SK-N-SH (cell line): ENCODE results near the gene CLASP1. TPM values are rescaled to one million over a fixed set of nuclear protein-coding genes. Genes with fewer than 3 reads are reported as not detected.

Experiments
- CTCF ChIA-PET: fragments of 300-600, 350-600 bp; formaldehyde crosslinking; extraction: SDS; loops from one replicate; lab custom pipeline; 2021; lab: Yijun Ruan, JAX
- POLR2A ChIA-PET: fragments of 350-600 bp; sonication (Branson Sonifier 250); formaldehyde crosslinking; extraction: SDS; loops from one replicate; lab custom pipeline; 2020; ENCODE audit warnings: antibody characterized with exemption, inconsistent platforms; lab: Yijun Ruan, JAX
- DNase-seq: peaks from one replicate; pipeline ENCODE4 v3.0.0; 2012
- H2AFZ ChIP-seq: fragments of 200-600 bp; sonication (generic); 2 replicates; pipeline ENCODE4 v1.8.1; 2016; ENCODE audit warnings: antibody characterized with exemption, mild to moderate bottlenecking, low read depth
- H3F3A ChIP-seq: fragments of 200-600 bp; sonication (generic); replicated peaks from 2 replicates; pipeline ENCODE3; 2016; ENCODE audit warnings: antibody characterized with exemption, mild to moderate bottlenecking; ENCODE audit not compliant: insufficient read depth
- H3K27ac ChIP-seq, 2 experiments: fragments of 200-500 bp in 1 of 2; fragments of 200-600 bp in 1 of 2; sonication (Bioruptor generic) in 1 of 2; sonication (generic), shearing (Covaris generic) in 1 of 2; 2 replicates each; pipeline versions ENCODE4 v1.5.1 to v1.6.1; 2014 to 2016; ENCODE audit warnings: low read depth in 2 of 2, inconsistent platforms in 1 of 2, low read length in 1 of 2, mild to moderate bottlenecking in 1 of 2, mixed read lengths in 1 of 2
- H3K27me3 ChIP-seq: fragments of 200-600 bp; sonication (generic), shearing (Covaris generic); 2 replicates; pipeline ENCODE4 v1.6.1; 2016; ENCODE audit warnings: mixed run types; ENCODE audit not compliant: insufficient read depth
- H3K36me3 ChIP-seq, 2 experiments: fragments of 200-500 bp in 1 of 2; fragments of 200-600 bp in 1 of 2; sonication (Bioruptor generic) in 1 of 2; sonication (generic) in 1 of 2; replicated peaks in 1 of 2; 2 replicates each; pipeline versions ENCODE3 to v1.5.1; 2014 to 2016; ENCODE audit warnings: low read length in 1 of 2, mild to moderate bottlenecking in 1 of 2; ENCODE audit not compliant: insufficient read depth in 2 of 2, control insufficient read depth in 1 of 2
- H3K4me1 ChIP-seq, 2 experiments: fragments of 200-500 bp in 1 of 2; fragments of 200-600 bp in 1 of 2; sonication (Bioruptor generic) in 1 of 2; sonication (generic), shearing (Covaris generic) in 1 of 2; 2 replicates each; pipeline versions ENCODE4 v1.5.1 to v1.6.1; 2014 to 2016; ENCODE audit warnings: low read depth in 1 of 2, low read length in 1 of 2, mixed run types in 1 of 2; ENCODE audit not compliant: insufficient read depth in 2 of 2, control insufficient read depth in 1 of 2
- H3K4me2 ChIP-seq: fragments of 200-600 bp; sonication (generic), shearing (Covaris generic); 2 replicates; pipeline ENCODE4 v1.6.1; 2017; ENCODE audit warnings: mixed run types
- H3K4me3 ChIP-seq, 2 experiments: fragments of 200-500 bp in 1 of 2; fragments of 200-600 bp in 1 of 2; sonication (Bioruptor generic) in 1 of 2; sonication (generic), shearing (Covaris generic) in 1 of 2; 2 replicates each; pipeline versions ENCODE4 v1.5.1 to v1.8.1; 2014 to 2016; ENCODE audit warnings: low read depth in 2 of 2, inconsistent platforms in 1 of 2, low read length in 1 of 2, mild to moderate bottlenecking in 1 of 2, mixed read lengths in 1 of 2, moderate library complexity in 1 of 2
- H3K79me2 ChIP-seq: fragments of 200-600 bp; sonication (generic); 2 replicates; pipeline ENCODE4 v1.8.1; 2017; ENCODE audit warnings: mild to moderate bottlenecking; ENCODE audit not compliant: insufficient read depth
- H3K9ac ChIP-seq: fragments of 200-600 bp; sonication (generic); 2 replicates; pipeline ENCODE4 v1.6.1; 2017; ENCODE audit warnings: mixed run types
- H3K9me2 ChIP-seq: fragments of 200-600 bp; sonication (generic); 2 replicates; pipeline ENCODE4 v1.6.1; 2017; ENCODE audit warnings: mixed run types
- H3K9me3 ChIP-seq: fragments of 200-600 bp; sonication (generic); 2 replicates; pipeline ENCODE4 v1.6.1; 2017; ENCODE audit warnings: mixed run types, mild to moderate bottlenecking, moderate library complexity
- H4K20me1 ChIP-seq: fragments of 200-600 bp; sonication (generic); 2 replicates; pipeline ENCODE4 v1.6.1; 2017; ENCODE audit warnings: mild to moderate bottlenecking, mixed run types; ENCODE audit not compliant: insufficient read depth
- EZH2phosphoT487 ChIP-seq: fragments of 200-600 bp; sonication (generic); IDR thresholded peaks from 2 replicates; pipeline ENCODE4 v1.6.1; 2017; ENCODE audit warnings: low read depth, mixed run types, mild to moderate bottlenecking, antibody characterized with exemption, moderate library complexity, borderline replicate concordance
- FOXJ3 ChIP-seq: sonication (generic); formaldehyde crosslinking; IDR thresholded peaks from 2 replicates; pipeline ENCODE4 v1.5.1; 2020; ENCODE audit warnings: mild to moderate bottlenecking, missing genetic modification reagents
- JUND ChIP-seq: IDR thresholded peaks from 2 replicates; pipeline ENCODE4 v1.4.0; 2012
- MEF2A ChIP-seq: IDR thresholded peaks from 2 replicates; pipeline ENCODE4 v1.4.0; 2012; ENCODE audit warnings: low read depth, borderline replicate concordance
- RFX5 ChIP-seq: IDR thresholded peaks from 2 replicates; pipeline ENCODE4 v1.6.1; 2012; ENCODE audit warnings: mild to moderate bottlenecking, improper control_type of control experiment, low read length
- SIN3A ChIP-seq: IDR thresholded peaks from 2 replicates; pipeline ENCODE4 v1.6.1; 2012; ENCODE audit warnings: low read depth, mild to moderate bottlenecking, low read length, moderate library complexity, borderline replicate concordance
- TCF12 ChIP-seq: IDR thresholded peaks from 2 replicates; pipeline ENCODE4 v1.4.0; 2012
- WGBS: methylation state at CpG from one replicate; pipeline ENCODE4 v1.1.6; 2017; ENCODE audit warnings: low lambda C conversion rate; 5-methylcytosine and 5-hydroxymethylcytosine counted together
- polyA plus RNA-seq, 3 experiments: library from polyadenylated mRNA; depleted of rRNA; stranded (reverse); fragments of >200 nt; gene quantifications; 2 replicates each; pipeline ENCODE4 v1.2.3, GENCODE V29; 2012
- TF ChIP-seq, protein P1 (sequence below): IDR thresholded peaks from 2 replicates; pipeline ENCODE4 v1.6.1; 2012; ENCODE audit warnings: mild to moderate bottlenecking, low read depth, low read length, moderate library complexity
- TF ChIP-seq, protein P2 (sequence below): fragments of 200-600 bp; sonication (generic); IDR thresholded peaks from 2 replicates; pipeline ENCODE4 v1.6.1; 2017; ENCODE audit warnings: antibody characterized with exemption, mild to moderate bottlenecking, moderate library complexity
- TF ChIP-seq, protein P3 (sequence below): IDR thresholded peaks from 2 replicates; pipeline ENCODE4 v1.4.0; 2012; ENCODE audit warnings: low read depth
- TF ChIP-seq, protein P4 (sequence below): IDR thresholded peaks from 2 replicates; pipeline ENCODE4 v1.4.0; 2012; ENCODE audit warnings: low read depth, borderline replicate concordance
- TF ChIP-seq, protein P5 (sequence below): IDR thresholded peaks from 2 replicates; pipeline ENCODE4; 2012

Gene CLASP1
- polyA plus RNA-seq, 1 of the 3 experiments (the other 2 are of a cell fraction): 4.9 TPM

DNA sequence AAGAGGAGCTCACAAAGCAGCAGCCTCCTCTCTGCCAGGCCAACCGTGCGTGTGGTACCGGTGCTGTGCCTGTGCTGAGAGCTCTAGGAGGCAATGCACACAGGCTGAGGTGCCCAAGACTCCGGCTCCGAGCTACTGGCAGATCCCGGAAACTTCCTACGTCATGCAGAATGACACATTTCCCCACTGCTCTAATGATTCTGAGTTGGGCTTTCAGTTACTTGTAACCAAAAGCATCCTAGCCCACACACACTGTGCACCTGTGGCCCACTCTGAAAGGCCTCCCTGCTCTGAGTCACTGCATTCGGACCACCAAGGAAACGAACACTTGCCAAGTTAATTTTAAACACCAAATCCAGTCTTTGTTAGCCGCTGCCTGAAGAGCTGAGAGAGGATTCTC, 127.9 kb downstream of the CLASP1 start:
- ChIA-PET CTCF (no interaction called here), POLR2A (interaction anchor here (1.6 kb wide), 1 partner anchor 9 kb away, joined by 5 read pairs; the partner anchor contains the start of gene RNU4ATAC)
- Histone ChIP-seq H3K9ac (no peak overlapping the region), H3K9me3 (no peaks in the 10 kb centered on the region), H3K36me3 (peaks cover 30 to 66% of the 10 kb centered on the region in 2 experiments), H3K27me3 (no peaks in the 10 kb centered on the region), H3K4me1 (peaks cover 0 to 11% of the 10 kb centered on the region in 2 experiments; a peak in 1 of 4 replicates), H3K4me3 (no peak overlapping the region), H3F3A (no peaks in the 10 kb centered on the region), H4K20me1 (no peaks in the 10 kb centered on the region), H3K27ac (no peak overlapping the region), H3K4me2 (no peak overlapping the region), H2AFZ (no peak overlapping the region), H3K79me2 (peaks cover 7% of the 10 kb centered on the region), H3K9me2 (no peaks in the 10 kb centered on the region)
- 96% methylated on average over 9 of the region's 10 CpGs for WGBS
- no peak for DNase-seq
- no peak for TF ChIP-seq FOXJ3 (CRISPR knock-in tag)
- TF ChIP-seq, protein P1, sequence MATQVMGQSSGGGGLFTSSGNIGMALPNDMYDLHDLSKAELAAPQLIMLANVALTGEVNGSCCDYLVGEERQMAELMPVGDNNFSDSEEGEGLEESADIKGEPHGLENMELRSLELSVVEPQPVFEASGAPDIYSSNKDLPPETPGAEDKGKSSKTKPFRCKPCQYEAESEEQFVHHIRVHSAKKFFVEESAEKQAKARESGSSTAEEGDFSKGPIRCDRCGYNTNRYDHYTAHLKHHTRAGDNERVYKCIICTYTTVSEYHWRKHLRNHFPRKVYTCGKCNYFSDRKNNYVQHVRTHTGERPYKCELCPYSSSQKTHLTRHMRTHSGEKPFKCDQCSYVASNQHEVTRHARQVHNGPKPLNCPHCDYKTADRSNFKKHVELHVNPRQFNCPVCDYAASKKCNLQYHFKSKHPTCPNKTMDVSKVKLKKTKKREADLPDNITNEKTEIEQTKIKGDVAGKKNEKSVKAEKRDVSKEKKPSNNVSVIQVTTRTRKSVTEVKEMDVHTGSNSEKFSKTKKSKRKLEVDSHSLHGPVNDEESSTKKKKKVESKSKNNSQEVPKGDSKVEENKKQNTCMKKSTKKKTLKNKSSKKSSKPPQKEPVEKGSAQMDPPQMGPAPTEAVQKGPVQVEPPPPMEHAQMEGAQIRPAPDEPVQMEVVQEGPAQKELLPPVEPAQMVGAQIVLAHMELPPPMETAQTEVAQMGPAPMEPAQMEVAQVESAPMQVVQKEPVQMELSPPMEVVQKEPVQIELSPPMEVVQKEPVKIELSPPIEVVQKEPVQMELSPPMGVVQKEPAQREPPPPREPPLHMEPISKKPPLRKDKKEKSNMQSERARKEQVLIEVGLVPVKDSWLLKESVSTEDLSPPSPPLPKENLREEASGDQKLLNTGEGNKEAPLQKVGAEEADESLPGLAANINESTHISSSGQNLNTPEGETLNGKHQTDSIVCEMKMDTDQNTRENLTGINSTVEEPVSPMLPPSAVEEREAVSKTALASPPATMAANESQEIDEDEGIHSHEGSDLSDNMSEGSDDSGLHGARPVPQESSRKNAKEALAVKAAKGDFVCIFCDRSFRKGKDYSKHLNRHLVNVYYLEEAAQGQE: no peak
- TF ChIP-seq, protein P2, sequence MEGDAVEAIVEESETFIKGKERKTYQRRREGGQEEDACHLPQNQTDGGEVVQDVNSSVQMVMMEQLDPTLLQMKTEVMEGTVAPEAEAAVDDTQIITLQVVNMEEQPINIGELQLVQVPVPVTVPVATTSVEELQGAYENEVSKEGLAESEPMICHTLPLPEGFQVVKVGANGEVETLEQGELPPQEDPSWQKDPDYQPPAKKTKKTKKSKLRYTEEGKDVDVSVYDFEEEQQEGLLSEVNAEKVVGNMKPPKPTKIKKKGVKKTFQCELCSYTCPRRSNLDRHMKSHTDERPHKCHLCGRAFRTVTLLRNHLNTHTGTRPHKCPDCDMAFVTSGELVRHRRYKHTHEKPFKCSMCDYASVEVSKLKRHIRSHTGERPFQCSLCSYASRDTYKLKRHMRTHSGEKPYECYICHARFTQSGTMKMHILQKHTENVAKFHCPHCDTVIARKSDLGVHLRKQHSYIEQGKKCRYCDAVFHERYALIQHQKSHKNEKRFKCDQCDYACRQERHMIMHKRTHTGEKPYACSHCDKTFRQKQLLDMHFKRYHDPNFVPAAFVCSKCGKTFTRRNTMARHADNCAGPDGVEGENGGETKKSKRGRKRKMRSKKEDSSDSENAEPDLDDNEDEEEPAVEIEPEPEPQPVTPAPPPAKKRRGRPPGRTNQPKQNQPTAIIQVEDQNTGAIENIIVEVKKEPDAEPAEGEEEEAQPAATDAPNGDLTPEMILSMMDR: no peak
- TF ChIP-seq, protein P3, sequence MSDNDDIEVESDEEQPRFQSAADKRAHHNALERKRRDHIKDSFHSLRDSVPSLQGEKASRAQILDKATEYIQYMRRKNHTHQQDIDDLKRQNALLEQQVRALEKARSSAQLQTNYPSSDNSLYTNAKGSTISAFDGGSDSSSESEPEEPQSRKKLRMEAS: no peak
- TF ChIP-seq, protein P4, sequence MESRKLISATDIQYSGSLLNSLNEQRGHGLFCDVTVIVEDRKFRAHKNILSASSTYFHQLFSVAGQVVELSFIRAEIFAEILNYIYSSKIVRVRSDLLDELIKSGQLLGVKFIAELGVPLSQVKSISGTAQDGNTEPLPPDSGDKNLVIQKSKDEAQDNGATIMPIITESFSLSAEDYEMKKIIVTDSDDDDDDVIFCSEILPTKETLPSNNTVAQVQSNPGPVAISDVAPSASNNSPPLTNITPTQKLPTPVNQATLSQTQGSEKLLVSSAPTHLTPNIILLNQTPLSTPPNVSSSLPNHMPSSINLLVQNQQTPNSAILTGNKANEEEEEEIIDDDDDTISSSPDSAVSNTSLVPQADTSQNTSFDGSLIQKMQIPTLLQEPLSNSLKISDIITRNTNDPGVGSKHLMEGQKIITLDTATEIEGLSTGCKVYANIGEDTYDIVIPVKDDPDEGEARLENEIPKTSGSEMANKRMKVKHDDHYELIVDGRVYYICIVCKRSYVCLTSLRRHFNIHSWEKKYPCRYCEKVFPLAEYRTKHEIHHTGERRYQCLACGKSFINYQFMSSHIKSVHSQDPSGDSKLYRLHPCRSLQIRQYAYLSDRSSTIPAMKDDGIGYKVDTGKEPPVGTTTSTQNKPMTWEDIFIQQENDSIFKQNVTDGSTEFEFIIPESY: no peak
- TF ChIP-seq MEF2A: no peak
- no peak for TF ChIP-seq EZH2phosphoT487
- TF ChIP-seq, protein P5, sequence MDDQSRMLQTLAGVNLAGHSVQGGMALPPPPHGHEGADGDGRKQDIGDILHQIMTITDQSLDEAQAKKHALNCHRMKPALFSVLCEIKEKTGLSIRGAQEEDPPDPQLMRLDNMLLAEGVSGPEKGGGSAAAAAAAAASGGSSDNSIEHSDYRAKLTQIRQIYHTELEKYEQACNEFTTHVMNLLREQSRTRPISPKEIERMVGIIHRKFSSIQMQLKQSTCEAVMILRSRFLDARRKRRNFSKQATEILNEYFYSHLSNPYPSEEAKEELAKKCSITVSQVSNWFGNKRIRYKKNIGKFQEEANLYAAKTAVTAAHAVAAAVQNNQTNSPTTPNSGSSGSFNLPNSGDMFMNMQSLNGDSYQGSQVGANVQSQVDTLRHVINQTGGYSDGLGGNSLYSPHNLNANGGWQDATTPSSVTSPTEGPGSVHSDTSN: no peak
- no peak for TF ChIP-seq TCF12
- TF ChIP-seq SIN3A: no peak
- no peak for TF ChIP-seq JUND
- TF ChIP-seq RFX5: no peak
